T follicular helper cell (primary cell): Measurements from ENCODE around the gene SYNDIG1L.
"Not testable (repeated sequence)": the region's sequence is repeated elsewhere in the genome, so short reads cannot be mapped to it uniquely, and the experiment has no call there.

ENCODE experiments used
- DNase-seq: peaks from one replicate; pipeline ENCODE4 v3.0.0-alpha.2; 2020; ENCODE audit warnings: low read depth
- total RNA-seq, 2 experiments: gene quantifications; one replicate each; lab custom pipeline; 2026; lab: John Stamatoyannopoulos, UW

SYNDIG1L gene
- 0.09 to 0.30 reads per million in 2 experiments for total RNA-seq

- DNase-seq, result no peak
These were observed at the start of gene SYNDIG1L for GRCh38 chr14:74426202-74426582. TSS of gene SYNDIG1L (minus strand) at chr14:74426210. CDS start at chr14:74409744, 16,466 bp downstream.

DNA sequence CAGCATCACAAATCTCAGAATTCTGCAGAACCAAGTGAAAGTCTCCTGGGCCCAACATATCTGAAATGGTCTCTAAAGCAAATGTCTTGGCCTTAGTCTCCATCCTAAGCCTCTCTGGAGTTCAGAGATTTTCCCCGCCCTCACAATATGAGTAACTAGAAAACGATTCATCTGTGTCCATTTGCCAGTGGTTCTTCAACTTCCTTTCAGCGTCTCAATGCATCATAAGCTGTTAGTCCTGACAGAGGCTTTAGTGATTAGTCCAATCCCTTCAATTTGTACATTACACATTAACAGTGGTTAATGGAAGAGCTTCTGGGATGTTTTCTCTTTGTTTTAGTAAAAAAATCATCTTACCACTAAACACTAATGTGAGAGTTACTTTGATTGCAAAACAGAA is 49.7 kb upstream of the SYNDIG1L start:
- no peak for DNase-seq

GRCh38 chr14:74474376-74474775 is 48.4 kb upstream of the SYNDIG1L start:
- no peak for DNase-seq

DNA sequence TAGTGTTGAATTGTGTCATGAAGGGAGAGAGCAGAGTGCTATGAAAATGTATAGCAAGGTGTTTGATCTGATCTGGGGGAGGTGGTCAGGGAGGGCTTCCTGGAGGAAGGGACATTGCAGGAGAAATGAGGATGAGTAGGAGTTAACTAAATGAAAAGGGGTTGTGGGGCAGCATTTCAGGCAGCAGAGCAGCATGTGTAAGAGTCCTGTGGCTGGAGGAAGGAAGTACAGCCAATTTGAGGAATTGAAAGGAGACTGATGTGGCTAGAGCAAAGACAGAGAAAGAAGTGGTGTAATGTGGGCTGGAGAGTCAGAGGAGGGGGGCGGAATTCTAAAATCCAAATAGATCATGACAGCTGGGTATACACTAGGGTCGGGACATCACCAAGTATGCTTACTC is 46.6 kb upstream of the SYNDIG1L start:
- no peak for DNase-seq

GRCh38 chr14:74469548-74470518 is 43.8 kb upstream of the SYNDIG1L start:
- no peak for DNase-seq

DNA sequence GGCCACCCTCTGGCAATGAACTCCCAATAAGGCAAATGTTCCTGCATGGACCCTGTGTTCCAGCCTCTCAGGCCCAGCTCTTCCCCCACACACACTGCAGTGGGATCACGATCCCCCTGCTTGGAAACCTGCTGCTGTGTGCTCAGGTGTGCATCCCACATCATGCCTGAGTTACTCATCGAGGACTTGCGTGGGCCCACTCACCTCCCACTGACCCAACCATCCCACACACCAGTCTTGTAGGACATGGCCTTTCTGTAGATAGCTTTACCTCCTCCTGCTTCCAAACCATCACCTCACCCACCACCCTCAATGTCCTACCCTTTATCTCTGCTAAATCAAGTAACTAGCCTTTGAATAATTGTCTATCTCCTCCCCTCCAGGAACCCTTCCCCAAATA is 42.5 kb upstream of the SYNDIG1L start:
- DNase-seq, result no peak

DNA sequence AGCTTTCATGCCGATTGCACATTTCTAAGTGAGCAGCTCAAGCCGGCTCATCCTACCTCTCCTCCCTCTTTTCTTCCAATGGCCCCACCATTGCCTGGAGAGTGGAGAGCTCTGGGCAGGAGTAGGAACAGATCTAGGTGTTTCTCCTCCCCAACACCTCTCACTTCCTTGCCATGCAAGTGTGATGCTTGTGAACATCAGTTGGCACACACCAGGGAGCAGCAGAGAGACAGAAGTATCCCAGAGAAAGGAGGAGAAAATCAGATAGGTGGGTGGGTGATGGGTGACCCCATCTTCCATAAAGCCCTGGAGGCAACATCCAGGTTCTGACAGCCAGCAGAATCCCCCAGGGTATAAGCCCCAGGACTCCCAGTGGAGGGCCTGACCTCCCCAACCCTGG is 39.3 kb upstream of the SYNDIG1L start:
- no peak for DNase-seq

DNA sequence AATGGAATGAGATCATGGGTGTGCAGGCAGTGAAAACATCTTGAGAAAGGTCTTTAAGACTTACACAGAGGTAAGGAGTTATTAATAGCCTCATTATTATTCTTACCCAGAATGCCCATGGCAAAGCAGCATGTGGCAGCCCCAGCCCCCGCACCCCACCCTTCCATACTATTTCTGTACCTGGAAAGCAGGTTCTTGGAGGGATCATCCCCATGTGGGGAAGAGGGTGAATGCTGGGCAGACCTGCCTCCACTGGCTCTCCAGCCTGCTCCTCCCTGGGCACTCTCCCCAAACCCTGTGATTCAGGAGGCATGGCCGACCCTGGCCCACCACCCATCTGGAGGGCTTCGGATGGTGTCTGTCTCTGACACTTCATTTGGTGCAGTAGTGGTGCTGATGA is 38.8 kb upstream of the SYNDIG1L start:
- no peak for DNase-seq

- DNase-seq, result no peak
These were observed 37.7 kb upstream of the SYNDIG1L start for GRCh38 chr14:74463697-74464096.

- DNase-seq, result no peak
These were observed 37.0 kb upstream of the SYNDIG1L start for GRCh38 chr14:74462993-74463392.

- DNase-seq, result no peak
These were observed 34.0 kb upstream of the SYNDIG1L start for GRCh38 chr14:74459976-74460375.

DNA sequence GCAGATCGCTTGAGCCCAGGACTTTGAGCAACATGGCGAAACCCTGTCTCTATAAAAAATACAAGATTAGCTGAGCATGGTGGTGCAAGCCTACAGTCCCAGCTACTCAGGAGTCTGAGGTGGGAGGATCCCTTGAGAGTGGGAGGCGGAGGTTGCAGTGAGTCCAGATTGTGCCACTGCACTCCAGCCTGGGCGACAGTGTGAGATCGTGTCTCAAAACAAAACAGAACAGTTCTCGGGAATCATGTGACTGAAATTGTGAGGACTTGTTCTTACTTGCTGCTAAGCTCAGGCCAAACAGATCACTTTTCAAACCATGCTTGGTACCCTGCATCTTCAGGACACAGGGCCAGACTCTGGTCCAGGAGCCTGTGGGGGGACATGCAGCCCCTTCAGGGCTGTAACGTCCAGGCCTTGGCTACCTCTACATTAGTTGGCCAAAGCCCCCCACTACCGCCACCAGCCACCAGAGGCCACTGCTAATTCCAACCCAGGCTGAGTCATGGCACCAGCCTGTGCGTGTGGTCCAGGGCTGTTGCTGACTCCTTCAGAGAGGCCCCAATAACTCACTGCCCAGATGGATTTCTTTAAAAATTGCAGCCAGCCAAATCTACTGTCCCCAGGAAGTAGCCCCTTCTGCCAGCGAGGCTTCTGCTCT is 33.4 kb upstream of the SYNDIG1L start:
- no peak for DNase-seq

DNA sequence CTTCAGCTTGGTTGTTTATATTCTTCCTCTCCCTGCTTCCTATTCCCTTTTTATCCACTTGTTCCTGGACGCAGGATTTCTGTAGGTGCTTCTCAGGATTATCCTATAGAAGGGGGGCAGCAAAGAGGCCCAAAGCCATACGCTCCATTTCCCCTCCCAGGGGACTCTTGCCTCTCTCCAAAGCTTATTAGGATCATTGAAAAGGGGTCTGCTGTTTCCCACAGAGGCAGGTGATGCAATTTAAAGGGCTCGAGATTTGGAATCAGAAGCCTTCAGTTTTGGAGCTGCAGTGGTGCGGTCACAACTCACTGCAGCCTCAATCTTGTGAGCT is 31.5 kb upstream of the SYNDIG1L start:
- no peak for DNase-seq

DNA sequence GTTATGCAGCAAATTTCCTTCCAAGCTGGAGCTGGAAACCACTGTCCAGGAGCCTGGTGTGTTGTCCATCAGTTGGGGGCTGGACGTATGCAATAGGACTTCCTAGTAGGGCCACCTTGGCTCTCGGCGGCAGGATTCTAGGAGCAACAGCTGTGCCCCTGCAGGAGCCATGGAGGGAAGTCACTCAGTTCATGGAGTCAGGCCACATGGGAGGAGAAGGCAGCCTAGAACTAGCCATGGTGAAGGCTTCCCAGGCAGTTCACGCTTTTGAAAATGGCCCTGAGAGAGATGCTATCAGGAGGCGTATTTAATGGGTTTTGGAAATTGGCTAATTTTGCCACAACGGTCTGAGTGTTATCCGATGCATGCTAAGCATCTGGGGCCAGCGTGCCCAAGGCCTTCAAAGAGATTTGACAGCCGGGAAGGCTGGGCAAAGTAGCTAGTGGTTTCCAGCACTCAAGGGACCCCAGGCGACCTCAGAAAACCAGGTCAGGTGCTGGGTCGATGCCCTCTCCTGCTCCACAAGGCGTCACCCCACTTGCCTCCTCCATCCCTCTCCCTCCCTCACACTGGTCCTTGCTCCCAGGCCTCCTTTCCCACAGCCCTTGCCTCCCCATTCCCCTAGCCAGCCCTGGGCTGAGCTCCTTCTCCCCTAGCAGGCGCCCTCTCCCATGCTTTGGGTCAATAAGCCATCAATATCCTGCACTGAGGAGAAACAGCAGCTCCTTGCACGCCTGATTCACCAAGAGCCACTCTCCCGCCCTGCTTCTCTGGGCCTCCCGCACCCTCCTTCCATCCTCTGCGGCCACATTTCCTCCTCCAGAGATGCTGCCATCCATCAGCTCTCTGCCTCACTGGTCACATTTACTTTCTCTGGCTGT is 30.9 kb upstream of the SYNDIG1L start:
- no peak for DNase-seq

DNA sequence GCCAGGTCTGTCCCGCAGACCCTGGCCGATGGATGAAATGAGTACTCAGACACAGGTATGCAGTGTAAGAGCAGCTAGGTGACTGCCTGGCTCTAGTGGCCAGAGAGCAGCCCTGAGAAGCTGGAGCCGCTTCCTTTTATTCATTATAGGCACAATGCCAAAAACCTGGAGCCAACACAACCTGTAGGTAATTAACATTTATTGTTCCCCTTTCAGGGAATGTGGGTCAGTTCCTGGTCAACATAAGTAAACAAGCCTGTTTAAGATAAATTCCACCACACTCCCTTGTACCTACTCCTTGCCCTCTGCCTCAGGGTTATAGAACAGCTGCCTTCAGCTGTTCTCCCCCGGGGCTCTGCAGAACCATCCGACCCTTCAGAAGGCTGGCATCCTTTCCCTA is 28.4 kb upstream of the SYNDIG1L start:
- not testable (repeated sequence) for DNase-seq

DNA sequence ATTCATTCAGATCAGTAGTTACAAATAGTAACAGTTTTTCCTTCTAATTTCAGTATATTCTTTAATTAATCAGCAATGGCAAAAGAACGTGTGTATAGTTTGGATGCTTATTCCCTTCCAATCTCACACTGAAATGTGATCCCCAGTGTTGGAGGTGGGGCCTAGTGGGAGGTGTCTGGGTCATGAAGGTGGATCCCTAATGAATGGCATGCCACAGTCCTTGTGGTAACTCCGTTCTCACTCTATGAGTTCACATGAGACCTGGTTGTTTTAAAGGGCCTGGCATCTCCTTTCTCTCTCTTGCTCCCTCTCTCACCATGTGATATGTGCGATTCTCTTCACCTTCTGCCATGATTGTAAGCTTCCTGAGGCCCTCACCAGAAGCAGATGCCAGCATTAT is 18.9 kb upstream of the SYNDIG1L start:
- DNase-seq, result no peak

DNA sequence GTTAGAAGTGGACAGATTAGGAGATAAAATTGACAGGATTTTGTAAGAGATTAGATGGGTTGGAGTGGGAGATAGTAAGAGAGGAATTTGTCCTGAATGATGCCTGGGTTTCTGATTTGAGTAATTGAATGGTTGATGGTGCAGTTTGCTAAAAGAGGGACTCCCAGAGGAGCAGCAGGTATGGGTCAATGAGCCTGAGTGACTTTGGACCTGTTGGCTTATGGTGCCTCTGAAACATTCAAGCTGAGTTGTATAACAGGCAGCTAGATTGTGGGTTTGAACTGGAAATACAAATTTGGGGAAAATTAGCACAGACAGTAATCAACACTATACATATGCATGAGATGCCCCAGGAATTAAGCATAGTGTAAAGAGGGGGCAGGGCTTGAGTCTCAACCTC is 16.7 kb upstream of the SYNDIG1L start:
- no peak for DNase-seq

DNA sequence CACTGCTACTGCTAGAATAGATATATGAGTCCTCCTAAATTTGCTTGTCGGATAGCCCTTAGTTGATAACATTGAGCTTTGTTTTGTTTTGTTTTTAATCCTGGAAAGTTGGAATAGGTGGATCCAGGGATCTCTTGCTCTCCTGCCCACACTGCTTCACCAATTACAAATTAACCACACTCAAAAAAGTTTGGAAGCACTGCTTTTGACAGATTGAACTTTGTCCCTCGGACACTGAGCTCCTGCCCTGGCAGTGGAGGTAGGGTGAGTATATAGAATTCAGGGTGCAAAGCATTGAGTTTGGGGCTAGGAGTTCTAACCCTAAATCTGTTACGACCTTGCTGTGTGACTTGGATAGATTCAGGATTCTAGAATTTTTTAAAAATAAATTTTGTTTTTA is 15.1 kb upstream of the SYNDIG1L start:
- DNase-seq, result no peak

DNA sequence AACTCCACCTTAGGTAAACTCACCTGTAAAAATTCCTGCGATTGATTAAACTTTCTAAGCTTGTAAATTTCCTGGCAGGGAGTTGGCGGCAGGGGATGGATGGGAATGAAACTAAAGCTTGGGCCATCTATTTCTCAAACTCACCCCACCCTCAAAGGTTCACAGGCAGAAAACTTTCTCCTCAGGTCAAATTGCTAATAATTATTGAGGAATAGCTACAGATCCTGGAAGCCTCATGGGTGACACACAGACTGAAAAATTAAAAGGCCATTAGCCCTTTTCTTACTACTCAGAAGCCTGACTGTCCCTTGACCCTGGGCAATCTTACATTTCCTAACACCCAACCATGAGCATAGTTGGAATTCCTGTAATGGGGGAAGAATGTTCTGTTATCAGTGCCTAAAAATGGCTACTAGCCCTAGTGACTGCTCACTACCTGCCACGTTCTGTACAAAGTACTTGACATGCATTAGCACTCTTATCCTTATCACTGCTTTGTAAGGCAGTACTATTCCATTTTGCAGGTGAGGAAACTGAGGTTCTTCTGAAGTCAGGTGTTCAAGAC is 12.4 kb upstream of the SYNDIG1L start:
- DNase-seq, result no peak

DNA sequence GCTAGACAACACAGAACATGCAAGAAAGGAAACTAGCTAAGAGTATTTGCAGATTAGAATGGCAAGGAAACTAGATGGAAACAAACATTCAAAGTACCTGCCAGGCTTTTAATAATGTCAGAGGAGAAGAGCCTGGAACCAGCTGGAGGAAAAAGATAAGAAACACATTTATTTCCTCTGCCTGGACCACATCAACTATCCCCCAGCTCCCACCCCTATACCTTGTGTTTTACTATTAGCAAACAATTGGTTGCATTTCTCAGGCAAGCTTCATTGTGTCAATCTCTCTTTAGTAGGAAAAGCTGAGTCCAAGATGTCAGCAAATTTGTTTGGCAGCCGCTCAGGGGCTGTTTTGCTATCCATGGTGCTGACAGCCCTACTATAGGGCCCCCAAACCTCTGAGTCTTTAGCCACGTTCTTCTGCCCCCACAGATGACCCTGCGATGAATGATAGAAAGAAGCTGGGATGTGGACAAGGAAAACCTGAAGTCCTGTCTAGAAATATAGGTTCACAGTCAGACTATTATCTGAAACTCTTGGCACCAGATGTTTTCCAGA is 11.6 kb upstream of the SYNDIG1L start:
- DNase-seq, result no peak

DNA sequence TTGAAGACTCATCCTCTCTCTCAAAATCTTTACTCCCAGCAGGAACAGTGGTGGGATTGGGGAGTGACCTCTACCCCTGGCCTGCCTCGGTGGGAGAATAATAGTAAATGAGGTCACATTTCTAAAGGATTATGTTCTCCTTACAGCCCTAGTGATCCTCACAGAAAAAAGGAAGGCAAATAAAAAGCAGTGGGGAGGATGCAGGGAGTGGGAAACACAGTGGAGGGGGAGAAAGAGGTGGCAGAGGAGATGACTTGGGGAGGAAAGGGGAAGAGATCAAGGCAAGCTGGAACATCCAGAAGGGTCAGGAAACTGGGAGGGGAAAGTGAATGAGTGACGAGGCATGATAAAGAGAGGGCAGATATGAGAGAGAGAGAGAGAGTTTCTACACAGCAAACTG is 8.3 kb upstream of the SYNDIG1L start:
- no peak for DNase-seq

DNA sequence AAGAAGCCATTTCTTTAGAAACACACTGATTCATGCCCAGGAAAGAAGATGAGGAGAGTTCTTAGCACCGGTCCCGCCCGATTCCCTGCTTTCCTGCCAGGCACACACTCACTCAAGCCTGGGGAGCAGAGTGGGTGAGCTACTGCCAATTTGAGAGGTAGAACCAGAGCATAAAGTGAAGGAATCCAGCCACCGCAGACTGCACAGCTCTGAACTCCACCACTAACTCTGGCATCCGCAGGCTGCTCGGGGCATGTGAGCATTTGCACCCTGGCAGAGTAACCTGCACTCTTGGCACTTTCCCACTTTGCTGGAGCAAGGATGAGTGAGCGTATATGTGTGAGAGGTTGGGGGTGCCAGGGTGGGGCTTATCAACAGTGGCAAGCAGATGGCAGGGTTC is 4.0 kb upstream of the SYNDIG1L start:
- DNase-seq, result no peak
